GM12892 (cell line): ENCODE data around the gene POU2F3.

Experiments used
- POLR2A ChIP-seq: IDR thresholded peaks from 2 replicates; pipeline ENCODE4 v1.6.1; 2011; ENCODE audit warnings: low read depth, low read length, control low read depth
- POLR2AphosphoS5 ChIP-seq: IDR thresholded peaks from 2 replicates; pipeline ENCODE4 v1.6.1; 2011; ENCODE audit warnings: low read depth, low read length, control low read depth
- TAF1 ChIP-seq: IDR thresholded peaks from 2 replicates; pipeline ENCODE4 v1.6.1; 2011; ENCODE audit warnings: low read depth, mild to moderate bottlenecking, control low read depth, low read length, borderline replicate concordance

- TF ChIP-seq POLR2A (no peak), TAF1 (no peak), POLR2AphosphoS5 (no peak)
Observed at GRCh38 chr11:120209746-120210625, 30.0 kb upstream of the POU2F3 start.
